ENCODE data around the gene CSTF2T. TPM values are rescaled to one million over a fixed set of nuclear protein-coding genes. Genes with fewer than 3 reads are reported as not detected.

CSTF2T gene
- total RNA-seq, 2 donors from 2014 or later = 11.5 to 13.7 TPM

DNA sequence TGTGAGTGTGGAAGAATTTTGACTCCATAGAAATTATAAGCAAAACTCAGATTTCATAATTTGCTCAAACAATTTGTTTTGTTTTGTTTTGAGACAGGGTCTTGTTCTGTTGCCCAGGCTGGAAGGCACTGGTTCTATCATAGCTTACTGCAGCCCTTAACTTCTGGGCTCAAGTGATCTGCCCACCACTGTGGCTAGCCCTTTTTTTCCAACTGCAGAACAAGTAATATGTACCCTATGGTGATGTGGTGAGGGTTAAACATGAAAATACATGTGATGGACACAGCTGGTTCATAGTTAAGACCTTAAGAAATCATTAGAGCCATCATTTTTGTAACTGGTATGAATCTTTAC, 31.1 kb downstream of the CSTF2T start:
- Histone ChIP-seq H3K4me1 (peaks cover 4% of the 10 kb centered on the region), H3K36me3 (replicated peaks in 1 of 2; ENCODE audit: insufficient read depth in 1 of 2, low read depth in 2 of 2) (no peaks in the 10 kb centered on the region), H3K4me3 (no peak overlapping the region), H3K27ac (no peak overlapping the region), H3K27me3 (no peaks in the 10 kb centered on the region), H3K9me3 (no peaks in the 10 kb centered on the region)
- ATAC-seq (no peak), DNase-seq (no peak)
- TF ChIP-seq CTCF (IDR thresholded peaks at IDR 0.05) (no peak), POLR2A (IDR thresholded peaks at IDR 0.05) (no peak)
- intact Hi-C loops (cut with DNase I) = no loop called here

DNA sequence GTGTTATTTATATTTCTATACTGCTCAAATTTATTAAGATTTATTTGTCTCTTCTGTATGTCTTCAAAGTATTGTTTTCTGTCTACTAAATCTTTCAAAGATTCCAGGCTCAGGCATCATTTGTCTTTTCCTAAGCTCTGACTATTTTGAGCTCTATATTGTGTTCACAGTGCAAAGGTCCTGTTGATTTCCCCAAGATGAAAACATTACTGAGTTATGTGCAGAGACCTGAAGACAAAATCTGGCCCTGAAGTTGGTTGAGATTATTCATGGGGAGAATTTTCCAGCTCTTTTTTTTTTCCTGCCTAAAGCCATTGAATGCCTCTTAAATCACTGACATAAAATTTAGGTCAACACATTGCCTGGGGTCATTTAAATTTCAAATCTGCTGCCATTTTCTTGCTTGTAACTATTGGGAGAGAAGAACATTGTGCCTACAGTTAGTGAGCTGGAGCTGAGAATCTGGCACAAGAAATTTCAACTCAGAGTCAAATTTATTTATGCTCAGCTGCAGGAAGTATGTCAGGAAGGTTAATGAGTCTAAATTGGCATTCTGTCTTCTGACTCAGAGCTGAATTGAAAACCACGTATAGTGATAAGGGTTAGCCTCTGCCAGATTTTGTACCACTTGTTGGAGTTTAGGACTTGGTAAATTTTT, 31.6 kb downstream of the CSTF2T start:
- Histone ChIP-seq H3K4me3 (no peak overlapping the region), H3K4me1 (peaks cover 4% of the 10 kb centered on the region), H3K36me3 (replicated peaks in 1 of 2; ENCODE audit: insufficient read depth in 1 of 2, low read depth in 2 of 2) (no peaks in the 10 kb centered on the region), H3K9me3 (no peaks in the 10 kb centered on the region), H3K27ac (no peak overlapping the region), H3K27me3 (no peaks in the 10 kb centered on the region)
- ATAC-seq (no peak), DNase-seq (no peak)
- TF ChIP-seq CTCF (IDR thresholded peaks at IDR 0.05) (no peak), POLR2A (IDR thresholded peaks at IDR 0.05) (no peak)
- 0 to 3% methylated on average over 1 of the region's 1 CpG for WGBS, 2 donors
- intact Hi-C loops (cut with DNase I) = no loop called here

- no peak overlapping the region for H3K27ac ChIP-seq
- H3K9me3 ChIP-seq = no peaks in the 10 kb centered on the region
- intact Hi-C loops (cut with DNase I) = no loop called here
- no peaks in the 10 kb centered on the region for H3K27me3 ChIP-seq
- no peaks in the 10 kb centered on the region for H3K36me3 ChIP-seq (replicated peaks in 1 of 2; ENCODE audit: insufficient read depth in 1 of 2, low read depth in 2 of 2)
- DNase-seq (no peak), ATAC-seq (no peak)
- TF ChIP-seq CTCF (IDR thresholded peaks at IDR 0.05) (no peak), POLR2A (IDR thresholded peaks at IDR 0.05) (no peak)
- no peak overlapping the region for H3K4me3 ChIP-seq
- H3K4me1 ChIP-seq = peaks cover 4% of the 10 kb centered on the region
Measured at GRCh38 chr10:51666456-51666855, 32.9 kb downstream of the CSTF2T start.

DNA sequence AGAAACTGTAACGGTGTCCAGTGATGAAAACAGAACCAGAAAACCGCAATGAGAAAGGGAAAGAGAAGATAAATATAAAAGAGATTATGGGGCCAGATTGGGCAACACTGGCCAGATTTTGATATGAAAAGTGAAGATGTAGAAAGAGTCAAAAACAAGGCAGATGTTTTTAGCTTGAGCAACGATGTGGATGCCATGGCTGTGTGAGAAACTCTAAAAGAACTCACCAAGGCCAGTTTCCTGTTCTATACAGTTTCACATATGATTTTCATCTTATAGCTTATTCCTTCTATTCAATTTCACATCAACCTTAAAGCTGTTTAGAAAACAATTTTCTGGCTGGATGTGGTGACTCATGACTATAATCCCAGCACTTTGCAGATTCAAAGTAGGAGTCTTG, 36.3 kb downstream of the CSTF2T start:
- H3K27me3 ChIP-seq = no peaks in the 10 kb centered on the region
- DNase-seq (no peak), ATAC-seq (no peak)
- H3K4me1 ChIP-seq = peaks cover 4% of the 10 kb centered on the region
- no peak overlapping the region for H3K27ac ChIP-seq
- H3K36me3 ChIP-seq (replicated peaks in 1 of 2; ENCODE audit: insufficient read depth in 1 of 2, low read depth in 2 of 2) = no peaks in the 10 kb centered on the region
- 87 to 91% methylated on average over 3 of the region's 3 CpGs for WGBS, 2 donors
- intact Hi-C loops (cut with DNase I) = no loop called here
- no peaks in the 10 kb centered on the region for H3K9me3 ChIP-seq
- H3K4me3 ChIP-seq = no peak overlapping the region
- TF ChIP-seq CTCF (IDR thresholded peaks at IDR 0.05) (no peak), POLR2A (IDR thresholded peaks at IDR 0.05) (no peak)

DNA sequence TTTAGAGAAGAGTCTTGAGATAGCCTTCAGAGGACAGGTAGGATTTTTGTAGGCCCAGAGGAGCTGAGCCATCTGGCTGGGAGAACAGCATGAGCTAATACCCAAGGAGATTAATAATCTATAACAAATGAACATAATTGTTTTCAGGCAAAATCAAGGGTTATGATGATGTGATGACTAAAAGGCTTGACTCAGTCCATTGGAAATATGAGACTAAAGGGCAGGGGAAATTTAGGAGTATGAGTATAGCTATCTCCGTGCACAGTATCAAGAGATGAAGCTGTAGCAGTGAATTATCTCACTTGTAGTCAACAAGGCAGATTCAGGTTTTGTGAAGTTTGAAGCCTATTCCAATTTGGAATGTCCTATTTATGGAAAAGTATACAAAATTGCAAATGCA, 40.1 kb downstream of the CSTF2T start:
- Histone ChIP-seq H3K27me3 (no peaks in the 10 kb centered on the region), H3K4me1 (no peaks in the 10 kb centered on the region), H3K27ac (no peak overlapping the region), H3K9me3 (no peaks in the 10 kb centered on the region), H3K4me3 (no peak overlapping the region), H3K36me3 (replicated peaks in 1 of 2; ENCODE audit: insufficient read depth in 1 of 2, low read depth in 2 of 2) (no peaks in the 10 kb centered on the region)
- intact Hi-C loops (cut with DNase I) = no loop called here
- ATAC-seq = no peak
- WGBS, 2 donors = 89 to 93% methylated on average over 1 of the region's 1 CpG
- TF ChIP-seq POLR2A (IDR thresholded peaks at IDR 0.05) (no peak), CTCF (IDR thresholded peaks at IDR 0.05) (no peak)
- no peak for DNase-seq
